Activated T-cell treated with anti-CD3 and anti-CD28 coated beads, Interleukin-2, amount 50 U/mL, for 48 hours (primary cell): ENCODE data around the gene NCOA7.
"Not testable (repeated sequence)": the region's sequence is repeated elsewhere in the genome, so short reads cannot be mapped to it uniquely, and the experiment has no call there.

ENCODE experiments used
- DNase-seq, 2 experiments: peaks; one replicate each; pipeline ENCODE4 v3.0.0-alpha.2; 2020

The NCOA7 gene

GRCh38 chr6:125759184-125759902 lies 31.4 kb upstream of the NCOA7 start:
- peak; percentile 28 to 43 for DNase-seq

- no peak for DNase-seq
These were observed 30.8 kb upstream of the NCOA7 start for GRCh38 chr6:125759959-125760457.

- DNase-seq = no peak
These were observed 26.6 kb upstream of the NCOA7 start for GRCh38 chr6:125764121-125764671.

GRCh38 chr6:125765944-125766343 lies 24.8 kb upstream of the NCOA7 start:
- DNase-seq = no peak

GRCh38 chr6:125766641-125767040 lies 24.1 kb upstream of the NCOA7 start:
- no peak for DNase-seq

- DNase-seq = no peak
These were observed 21.5 kb upstream of the NCOA7 start for GRCh38 chr6:125769147-125769783.

GRCh38 chr6:125773387-125774341 lies 17.1 kb upstream of the NCOA7 start:
- DNase-seq = no peak

- DNase-seq = not testable (repeated sequence)
These were observed 14.5 kb upstream of the NCOA7 start for GRCh38 chr6:125776107-125776826.

- DNase-seq = peak; percentile 93 to 96
These were observed 10.7 kb upstream of the NCOA7 start for GRCh38 chr6:125779924-125780539.

GRCh38 chr6:125780540-125781313 lies 10.0 kb upstream of the NCOA7 start:
- DNase-seq = peak; percentile 73 to 77

- no peak for DNase-seq
These were observed 9.4 kb upstream of the NCOA7 start for GRCh38 chr6:125781314-125781868.

GRCh38 chr6:125784365-125784764 lies 6.4 kb upstream of the NCOA7 start:
- DNase-seq = no peak

GRCh38 chr6:125787791-125788190 lies 3.0 kb upstream of the NCOA7 start:
- no peak for DNase-seq

GRCh38 chr6:125789167-125789566 lies 1.6 kb upstream of the NCOA7 start:
- DNase-seq = no peak

- peak; percentile 75 to 76 for DNase-seq
These were observed 993 bp upstream of the NCOA7 start for GRCh38 chr6:125789576-125790357.

- peak in 1 of 2 experiments; percentile 59 for DNase-seq
These were observed 525 bp downstream of the NCOA7 start for GRCh38 chr6:125791151-125791819.

- DNase-seq = no peak
These were observed 1.0 kb downstream of the NCOA7 start for GRCh38 chr6:125791820-125792165.

- no peak for DNase-seq
These were observed 1.4 kb downstream of the NCOA7 start for GRCh38 chr6:125792172-125792571.

GRCh38 chr6:125792680-125793079 lies 1.9 kb downstream of the NCOA7 start:
- no peak for DNase-seq
